GM18520 (cell line): ENCODE data around the gene APC.
"Not testable (repeated sequence)": the region's sequence is repeated elsewhere in the genome, so short reads cannot be mapped to it uniquely, and the experiment has no call there.

Source experiments
- ATAC-seq: cut with Tn5 transposase; IDR thresholded peaks from one replicate; pipeline ENCODE4 v1.9.1; 2021; ENCODE audit not compliant: unreplicated experiment

Gene APC

DNA sequence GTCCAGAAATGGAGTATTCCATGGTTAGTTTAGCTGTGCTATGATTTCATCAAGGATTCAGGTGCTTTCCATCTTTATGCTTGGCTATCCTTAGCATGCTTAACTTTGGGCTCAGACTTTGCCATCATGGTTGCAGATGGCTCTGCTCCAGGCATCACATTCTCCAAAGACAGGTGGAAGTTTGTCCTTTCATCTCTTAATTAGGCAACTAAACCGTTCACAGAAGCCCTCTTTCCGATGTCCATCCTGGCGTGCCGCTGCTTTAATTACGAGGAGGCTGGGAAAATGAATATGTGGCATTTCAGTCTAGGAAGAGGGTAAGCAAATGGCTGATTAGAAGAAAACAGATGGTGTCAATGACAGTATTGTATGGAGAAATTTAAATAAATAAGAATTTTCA lies 24.5 kb upstream of the APC start:
- ATAC-seq, result no peak

DNA sequence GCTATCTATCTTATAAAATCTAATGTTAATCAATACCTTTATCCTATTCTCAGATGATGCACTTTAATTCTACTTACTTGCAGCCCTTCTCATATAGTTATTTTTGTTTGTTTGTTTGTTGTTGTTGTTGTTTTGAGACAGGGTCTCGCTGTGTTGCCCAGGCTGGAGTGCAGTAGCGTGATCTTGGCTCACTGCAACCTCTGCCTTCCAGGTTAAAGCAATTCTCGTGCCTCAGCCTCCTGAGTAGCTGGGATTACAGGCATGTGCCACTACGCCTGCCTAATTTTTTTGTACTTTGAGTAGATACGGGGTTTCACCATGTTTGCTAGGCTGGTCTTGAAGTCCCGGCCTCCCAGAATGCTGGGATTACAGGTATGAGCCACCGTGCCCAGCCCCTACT lies 20.8 kb upstream of the APC start:
- not testable (repeated sequence) for ATAC-seq

GRCh38 chr5:112717506-112718082 lies 20.1 kb upstream of the APC start:
- ATAC-seq, result no peak

DNA sequence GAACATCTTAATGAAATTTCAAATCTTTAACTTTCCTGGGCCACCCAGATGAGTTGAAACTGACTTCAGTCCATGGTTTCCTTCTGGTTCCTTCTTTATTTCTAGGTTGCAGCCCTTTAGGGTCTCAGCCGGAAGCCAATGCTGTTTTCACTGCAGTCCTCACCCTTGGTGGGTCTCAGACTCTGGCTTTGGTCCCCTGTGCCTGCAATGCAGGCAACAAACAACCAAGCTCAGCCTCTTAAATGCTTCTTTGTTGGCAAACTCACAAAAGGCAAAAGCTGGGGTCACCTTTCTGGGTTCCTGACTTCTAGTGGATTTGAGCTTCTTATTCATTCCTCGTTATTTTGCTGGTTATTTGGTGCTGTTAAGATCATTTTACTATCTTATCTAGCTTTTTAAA lies 19.3 kb upstream of the APC start:
- no peak for ATAC-seq

DNA sequence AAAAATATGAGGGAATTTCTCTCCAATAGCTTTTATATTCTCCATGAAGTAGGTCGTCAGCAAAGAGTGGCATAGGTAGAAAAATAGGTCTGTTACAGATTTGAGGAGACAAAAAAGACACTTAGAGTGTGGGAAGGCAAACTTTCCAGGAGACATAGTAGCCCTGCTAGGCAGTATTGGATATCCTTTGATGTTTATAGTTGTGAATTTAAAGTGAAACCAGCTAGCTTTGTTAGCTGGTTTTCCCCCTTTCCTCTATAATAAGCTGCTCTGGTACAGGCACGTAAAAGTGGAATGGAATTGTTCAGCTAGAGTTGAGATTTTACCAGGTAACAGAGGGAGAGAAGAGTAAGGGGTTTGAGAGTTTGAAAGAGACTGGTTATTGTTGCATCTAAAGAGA lies 17.1 kb upstream of the APC start:
- peak; percentile 41 for ATAC-seq

- no peak for ATAC-seq
Observed at GRCh38 chr5:112724901-112725300, 12.8 kb upstream of the APC start.

- ATAC-seq, result no peak
Observed at GRCh38 chr5:112729630-112730029, 8.1 kb upstream of the APC start.

DNA sequence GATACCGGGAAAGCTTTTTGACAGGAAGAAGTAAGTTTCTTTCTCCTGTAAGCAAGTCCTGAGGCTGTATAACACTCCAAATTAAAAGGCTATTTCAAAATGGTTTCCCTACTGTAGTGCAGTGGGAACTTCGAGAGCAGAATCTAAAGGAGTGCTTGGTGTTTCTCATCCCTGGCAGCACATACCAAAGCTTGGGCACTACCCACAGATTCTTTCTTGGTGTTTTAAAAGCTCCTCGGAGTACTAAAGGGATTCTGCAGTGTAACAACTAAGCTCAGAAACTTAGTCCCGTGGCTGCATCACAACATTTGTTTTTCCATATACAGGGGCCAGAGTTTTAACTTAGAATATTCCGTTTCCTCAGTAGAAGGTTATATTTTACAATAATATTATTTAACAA lies 5.6 kb upstream of the APC start:
- no peak for ATAC-seq

DNA sequence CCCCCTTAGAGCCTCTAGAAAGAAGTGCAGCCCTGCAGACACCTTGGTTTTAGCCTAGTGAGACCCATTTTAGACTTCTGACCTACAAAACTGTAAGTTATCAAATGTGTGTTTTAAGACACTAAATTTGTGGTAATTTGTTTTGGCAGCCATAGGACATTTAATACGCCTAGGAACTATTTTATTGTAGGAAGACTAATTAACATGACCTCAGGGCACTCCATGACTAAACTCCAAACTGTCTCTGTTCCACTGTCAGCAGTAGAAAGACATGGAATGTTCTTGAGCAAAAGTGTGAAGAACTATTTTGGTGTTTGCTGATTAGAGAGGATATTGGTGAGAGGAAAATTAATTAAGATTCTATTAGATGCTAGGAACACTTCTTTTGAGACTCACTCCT lies 4.1 kb upstream of the APC start:
- ATAC-seq, result no peak

DNA sequence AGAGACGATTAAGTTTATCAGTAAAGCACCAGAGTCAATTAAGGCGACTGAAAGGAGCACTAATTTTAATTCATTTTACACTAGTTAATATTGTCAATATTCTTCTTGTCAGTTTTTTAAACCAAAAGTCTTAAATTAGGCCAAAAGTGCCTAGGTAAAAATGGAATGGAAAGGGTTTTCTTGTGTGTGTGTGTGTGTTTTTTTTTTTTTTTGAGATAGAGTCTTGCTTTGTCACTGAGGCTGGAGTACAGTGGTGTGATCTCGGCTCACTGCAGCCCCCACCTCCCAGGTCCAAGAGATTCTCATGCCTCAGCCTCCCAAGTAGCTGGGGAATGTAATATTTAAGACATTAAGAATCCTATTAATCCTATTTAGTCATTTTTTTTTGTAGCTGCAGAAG lies 3.1 kb upstream of the APC start:
- no peak for ATAC-seq

- no peak for ATAC-seq
Observed at GRCh38 chr5:112735702-112736101, 2.0 kb upstream of the APC start.

GRCh38 chr5:112737070-112737462 lies 619 bp upstream of the APC start:
- ATAC-seq, result no peak

DNA sequence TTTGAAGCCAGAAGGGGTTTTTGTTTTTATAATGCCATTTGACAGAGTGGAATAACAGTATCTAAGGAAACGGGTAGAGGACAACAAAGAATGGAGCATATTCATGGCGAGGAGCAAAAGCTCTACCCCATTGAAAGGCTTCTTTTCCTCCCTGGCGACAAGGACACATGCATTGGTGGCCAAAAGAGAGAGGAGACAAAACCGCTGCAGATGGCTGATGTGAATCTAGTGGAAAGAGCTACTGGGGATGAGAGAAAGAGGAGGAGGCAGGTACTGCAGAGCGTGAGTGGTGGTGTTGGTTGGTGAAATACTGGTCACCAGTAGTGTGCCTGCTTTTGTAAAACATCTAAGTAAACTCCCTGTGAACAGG lies 491 bp downstream of the APC start:
- ATAC-seq, result no peak

- ATAC-seq, result no peak
Observed at GRCh38 chr5:112742424-112742823, 4.7 kb downstream of the APC start.

- ATAC-seq, result no peak
Observed at GRCh38 chr5:112743631-112744030, 5.9 kb downstream of the APC start.

DNA sequence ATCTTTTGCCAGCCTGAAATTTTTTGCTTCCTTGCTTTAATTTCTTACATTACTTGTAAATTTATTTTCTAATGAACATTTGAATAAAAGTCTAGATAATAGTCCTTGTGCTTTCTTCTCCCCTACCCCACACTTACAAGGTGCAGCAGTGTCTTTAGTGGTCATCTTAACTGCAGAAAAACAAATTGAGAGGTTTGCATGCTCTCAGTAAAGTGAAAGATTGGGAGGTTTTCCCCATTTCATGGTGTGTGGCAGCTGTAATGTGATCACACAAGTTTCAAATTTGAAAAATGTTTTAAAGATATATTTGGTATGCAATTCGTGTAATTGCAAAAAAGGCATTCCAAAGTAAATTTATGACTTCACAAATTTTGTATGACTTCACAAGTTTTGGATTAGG lies 14.7 kb downstream of the APC start:
- no peak for ATAC-seq

- ATAC-seq, result no peak
Observed at GRCh38 chr5:112755703-112756102, 18.0 kb downstream of the APC start.

DNA sequence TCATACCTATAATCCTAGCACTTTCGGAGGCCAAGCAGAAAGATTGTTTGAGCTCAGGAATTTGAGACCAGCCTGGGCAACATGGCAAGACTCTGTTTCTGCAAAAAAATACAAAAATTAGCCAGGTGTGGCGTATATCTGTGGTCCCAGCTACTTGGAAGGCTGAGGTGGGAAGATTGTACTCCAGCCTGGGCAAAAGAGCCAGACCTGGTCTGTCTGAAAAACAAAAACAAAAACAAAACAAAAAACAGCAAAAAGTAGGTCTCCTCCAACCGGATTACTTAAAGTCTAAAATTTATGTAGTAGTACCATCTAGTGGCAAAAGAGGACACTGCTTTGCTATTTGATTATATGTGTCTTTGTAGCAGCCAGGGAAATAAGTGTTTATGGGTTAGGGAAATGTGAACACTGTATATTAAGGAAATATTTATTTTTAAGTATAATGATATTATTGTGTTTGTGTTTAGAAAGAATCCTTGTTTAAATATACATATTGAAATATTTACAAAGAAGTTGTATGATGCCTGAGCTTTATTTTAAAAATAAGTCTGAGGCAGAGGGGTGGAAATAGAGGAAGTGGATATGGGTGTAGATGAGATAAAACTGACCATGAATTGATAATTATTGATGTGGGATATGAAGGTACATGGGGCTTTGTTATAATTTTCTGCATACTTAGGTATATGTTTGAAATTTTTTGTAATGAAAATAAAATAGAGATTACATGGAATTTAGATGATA lies 20.0 kb downstream of the APC start:
- peak; percentile 63 for ATAC-seq

- ATAC-seq, result no peak
Observed at GRCh38 chr5:112758676-112759075, 21.0 kb downstream of the APC start.

- ATAC-seq, result no peak
Observed at GRCh38 chr5:112762113-112762810, 24.6 kb downstream of the APC start.

DNA sequence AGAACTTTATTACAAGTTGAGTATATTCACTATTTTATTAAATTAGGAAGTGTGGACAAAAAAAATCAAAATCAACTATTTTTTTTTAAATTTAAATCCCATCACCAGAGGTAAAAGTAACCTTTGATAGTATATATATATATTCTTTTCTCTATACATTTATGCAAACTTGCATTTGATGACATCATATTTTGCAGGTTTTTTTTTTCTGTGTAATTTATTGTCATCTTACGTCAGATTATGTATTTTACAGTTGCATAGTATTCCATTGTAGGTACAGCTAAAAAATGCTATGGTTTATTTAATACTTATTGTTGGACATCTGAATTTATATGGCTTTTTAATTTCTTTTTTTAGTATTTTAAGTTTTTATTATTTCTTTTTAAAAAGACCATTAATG lies 25.5 kb downstream of the APC start:
- no peak for ATAC-seq

- no peak for ATAC-seq
Observed at GRCh38 chr5:112772124-112772523, 34.4 kb downstream of the APC start.
